EL (cell line): Measurements from ENCODE around the gene SRMS.

Experiments used
- DNase-seq: peaks from one replicate; pipeline ENCODE4 v3.0.0-alpha.2; 2016

Gene SRMS

GRCh38 chr20:63551068-63551467 lies 3.5 kb upstream of the SRMS start:
- peak; percentile 41 for DNase-seq

GRCh38 chr20:63549679-63550282 lies 2.2 kb upstream of the SRMS start:
- no peak for DNase-seq

- DNase-seq, result no peak
Observed at GRCh38 chr20:63549019-63549418, 1.5 kb upstream of the SRMS start.

GRCh38 chr20:63548542-63548941 lies 993 bp upstream of the SRMS start:
- DNase-seq, result no peak

GRCh38 chr20:63546956-63547724 lies 409 bp downstream of the SRMS start:
- no peak for DNase-seq

- no peak for DNase-seq
Observed at GRCh38 chr20:63546256-63546955, 1.1 kb downstream of the SRMS start.

GRCh38 chr20:63545814-63546213 lies 1.7 kb downstream of the SRMS start:
- DNase-seq, result no peak

- peak; percentile 37 for DNase-seq
Observed at GRCh38 chr20:63544958-63545516, 2.5 kb downstream of the SRMS start.

- no peak for DNase-seq
Observed at GRCh38 chr20:63544241-63544957, 3.1 kb downstream of the SRMS start.

- DNase-seq, result no peak
Observed at GRCh38 chr20:63543733-63544132, 3.8 kb downstream of the SRMS start.

GRCh38 chr20:63543131-63543530 lies 4.4 kb downstream of the SRMS start:
- no peak for DNase-seq

GRCh38 chr20:63542696-63543095 lies 4.9 kb downstream of the SRMS start:
- no peak for DNase-seq

GRCh38 chr20:63542031-63542559 lies 5.5 kb downstream of the SRMS start:
- DNase-seq, result no peak

GRCh38 chr20:63541371-63541770 lies 6.2 kb downstream of the SRMS start:
- DNase-seq, result no peak

- no peak for DNase-seq
Observed at GRCh38 chr20:63540417-63541186, 6.9 kb downstream of the SRMS start.

GRCh38 chr20:63539441-63540370 lies 7.8 kb downstream of the SRMS start:
- DNase-seq, result no peak

GRCh38 chr20:63539092-63539430 lies 8.5 kb downstream of the SRMS start:
- no peak for DNase-seq

GRCh38 chr20:63538204-63539091 lies 9.1 kb downstream of the SRMS start:
- DNase-seq, result peak; percentile 62

GRCh38 chr20:63537525-63538203 lies 9.9 kb downstream of the SRMS start:
- peak; percentile 96 for DNase-seq
